SIG-M5 (cell line): ENCODE measurements around the gene CNGB1.
"Not testable (repeated sequence)": the region's sequence is repeated elsewhere in the genome, so short reads cannot be mapped to it uniquely, and the experiment has no call there.

ENCODE experiments used
- DNase-seq: peaks from one replicate; lab custom pipeline; 2025; lab: John Stamatoyannopoulos, UW

CNGB1 gene

GRCh38 chr16:57970970-57971369, at the start of gene CNGB1:
TSS of gene CNGB1 (minus strand) at chr16:57971128. CDS start at chr16:57967286, 3,842 bp downstream.
- DNase-seq: no peak

GRCh38 chr16:58019866-58020538, 49.1 kb upstream of the CNGB1 start:
- DNase-seq: no peak

- no peak for DNase-seq
Observed at GRCh38 chr16:58018803-58019202, 47.9 kb upstream of the CNGB1 start.

- DNase-seq: no peak
Observed at GRCh38 chr16:58016840-58017446, 46.0 kb upstream of the CNGB1 start.

- DNase-seq: no peak
Observed at GRCh38 chr16:58013201-58013956, 42.5 kb upstream of the CNGB1 start.

- no peak for DNase-seq
Observed at GRCh38 chr16:58012481-58012880, 41.6 kb upstream of the CNGB1 start.

GRCh38 chr16:58011652-58012051, 40.7 kb upstream of the CNGB1 start:
- no peak for DNase-seq

GRCh38 chr16:58010886-58011285, 40.0 kb upstream of the CNGB1 start:
- DNase-seq: no peak

- no peak for DNase-seq
Observed at GRCh38 chr16:58009856-58010416, 39.0 kb upstream of the CNGB1 start.

GRCh38 chr16:58004736-58005135, 33.8 kb upstream of the CNGB1 start:
- not testable (repeated sequence) for DNase-seq

GRCh38 chr16:58002936-58003335, 32.0 kb upstream of the CNGB1 start:
- DNase-seq: no peak

- no peak for DNase-seq
Observed at GRCh38 chr16:58002416-58002800, 31.5 kb upstream of the CNGB1 start.

GRCh38 chr16:58001781-58002415, 31.0 kb upstream of the CNGB1 start:
- no peak for DNase-seq

GRCh38 chr16:58000706-58001676, 30.1 kb upstream of the CNGB1 start, which contains the start of gene USB1:
TSS of gene USB1 (plus strand) at chr16:58001407. CDS start at chr16:58001484, 77 bp downstream.
- DNase-seq: no peak

GRCh38 chr16:57999971-58000705, 29.2 kb upstream of the CNGB1 start, which contains the start of gene ZNF319:
TSS of gene ZNF319 (minus strand) at chr16:58000672. CDS start at chr16:57998265, 2,407 bp downstream.
- no peak for DNase-seq

GRCh38 chr16:57999366-57999970, 28.5 kb upstream of the CNGB1 start:
- no peak for DNase-seq

GRCh38 chr16:57998992-57999365, 28.1 kb upstream of the CNGB1 start:
- DNase-seq: no peak

GRCh38 chr16:57998486-57998885, 27.6 kb upstream of the CNGB1 start:
- DNase-seq: peak; percentile 46

- DNase-seq: no peak
Observed at GRCh38 chr16:57997528-57998265, 26.8 kb upstream of the CNGB1 start.
